GM23338 (cell line): ENCODE data around the gene TBX2. TPM values are rescaled to one million over a fixed set of nuclear protein-coding genes. Genes with fewer than 3 reads are reported as not detected.

Experiments used
- ATAC-seq: fragments of 200-7000 bp; cut with Tn5 transposase; 3 replicates; pipeline ENCODE4 v1.9.1; 2020
- DNase-seq: peaks from one replicate; pipeline ENCODE4 v3.0.0-alpha.2; 2015; ENCODE audit warnings: low spot score
- H2AFZ ChIP-seq: fragments of 200-600 bp; sonication (generic); 2 replicates; pipeline ENCODE4 v1.8.0; 2016; ENCODE audit warnings: antibody characterized with exemption, mild to moderate bottlenecking, moderate library complexity
- H3F3A ChIP-seq: fragments of 200-600 bp; sonication (generic); replicated peaks from 2 replicates; pipeline ENCODE4 v1.8.0; 2017; ENCODE audit warnings: antibody characterized with exemption, mixed run types, low read depth
- H3K27ac ChIP-seq: fragments of 200-600 bp; sonication (generic); 2 replicates; pipeline ENCODE4 v1.6.1; 2016; ENCODE audit warnings: low read depth
- H3K27me3 ChIP-seq: fragments of 200-600 bp; sonication (generic); 2 replicates; pipeline ENCODE4 v1.8.0; 2016; ENCODE audit warnings: mild to moderate bottlenecking, mixed run types, moderate library complexity; ENCODE audit not compliant: insufficient read depth
- H3K36me3 ChIP-seq: fragments of 200-600 bp; sonication (generic); 2 replicates; pipeline ENCODE4 v1.8.0; 2016; ENCODE audit warnings: mild to moderate bottlenecking; ENCODE audit not compliant: insufficient read depth
- H3K4me1 ChIP-seq: fragments of 200-600 bp; sonication (generic); 2 replicates; pipeline ENCODE4 v1.8.0; 2016; ENCODE audit warnings: mild to moderate bottlenecking, moderate library complexity; ENCODE audit not compliant: insufficient read depth
- H3K4me2 ChIP-seq: fragments of 200-600 bp; sonication (generic); 2 replicates; pipeline ENCODE4 v1.7.1; 2017; ENCODE audit warnings: mixed run types
- H3K4me3 ChIP-seq: fragments of 200-600 bp; sonication (generic); 2 replicates; pipeline ENCODE4 v1.6.1; 2016; ENCODE audit warnings: mixed run types
- H3K79me2 ChIP-seq: fragments of 200-600 bp; sonication (generic); replicated peaks from 2 replicates; pipeline ENCODE4 v1.8.0; 2017; ENCODE audit warnings: mild to moderate bottlenecking; ENCODE audit not compliant: insufficient read depth
- H3K9me2 ChIP-seq: fragments of 200-600 bp; sonication (generic); 2 replicates; pipeline ENCODE4 v1.8.0; 2017; ENCODE audit not compliant: insufficient read depth
- H4K20me1 ChIP-seq: fragments of 200-600 bp; sonication (generic); replicated peaks from 2 replicates; pipeline ENCODE4 v1.8.0; 2017; ENCODE audit warnings: mild to moderate bottlenecking; ENCODE audit not compliant: insufficient read depth
- H3K27ac Mint-ChIP-seq: 2 replicates; pipeline ENCODE4 v1.8.0; 2020; ENCODE audit warnings: inconsistent platforms, mild to moderate bottlenecking, moderate library complexity, mixed read lengths
- H3K27me3 Mint-ChIP-seq: 3 replicates; pipeline ENCODE4 v1.8.0; 2022; ENCODE audit warnings: low read depth, mild to moderate bottlenecking, moderate library complexity, mixed read lengths, inconsistent platforms; ENCODE audit not compliant: insufficient read depth, poor library complexity
- H3K36me3 Mint-ChIP-seq: 3 replicates; pipeline ENCODE4 v1.8.0; 2021; ENCODE audit warnings: low read depth, mild to moderate bottlenecking, inconsistent platforms, moderate library complexity, mixed read lengths
- H3K4me1 Mint-ChIP-seq: 3 replicates; pipeline ENCODE4 v1.8.0; 2020; ENCODE audit warnings: mild to moderate bottlenecking, inconsistent platforms, mixed read lengths
- H3K4me3 Mint-ChIP-seq: 3 replicates; pipeline ENCODE4 v1.8.0; 2021; ENCODE audit warnings: moderate library complexity, mild to moderate bottlenecking, inconsistent platforms, mixed read lengths
- H3K9me3 Mint-ChIP-seq: 3 replicates; pipeline ENCODE4 v1.8.0; 2020; ENCODE audit warnings: moderate library complexity, mild to moderate bottlenecking, inconsistent platforms, mixed read lengths
- EZH2 ChIP-seq: fragments of 200-600 bp; sonication (generic); IDR thresholded peaks from one replicate; pipeline ENCODE4 v1.8.0; 2017; ENCODE audit warnings: antibody characterized with exemption, mild to moderate bottlenecking, low read depth; ENCODE audit not compliant: unreplicated experiment
- NANOG ChIP-seq: IDR thresholded peaks from 2 replicates; pipeline ENCODE4 v1.6.1; 2016; ENCODE audit warnings: antibody characterized with exemption, borderline replicate concordance
- ZNF114 ChIP-seq: fragments of 250-450 bp; sonication (Bioruptor Pico); IDR thresholded peaks from 2 replicates; pipeline ENCODE4 v1.5.0; 2020; ENCODE audit warnings: mild to moderate bottlenecking, moderate library complexity
- ZNF331 ChIP-seq: fragments of 250-450 bp; sonication (Bioruptor Pico); IDR thresholded peaks from 2 replicates; pipeline ENCODE4 v1.5.0; 2020; ENCODE audit warnings: low read depth, mild to moderate bottlenecking, moderate library complexity
- ZNF462 ChIP-seq: fragments of 250-450 bp; sonication (Bioruptor Pico); IDR thresholded peaks from 2 replicates; pipeline ENCODE4 v1.5.0; 2020; ENCODE audit warnings: mild to moderate bottlenecking, moderate library complexity
- polyA plus RNA-seq: library from polyadenylated mRNA; unstranded; fragments of >200 nt; fragmentation: Nextera tagmentation; extraction: Ambion mirVana; gene quantifications from 2 replicates; pipeline ENCODE4 v1.2.1, GENCODE V29; 2016
- total RNA-seq: library from RNA; depleted of rRNA; stranded (reverse); fragments of >200 nt; shearing (Covaris generic); gene quantifications from 2 replicates; pipeline ENCODE4 v1.2.3, GENCODE V29; 2014
- TF ChIP-seq, protein P1 (sequence below), 2 experiments: fragments of 200-600 bp in 1 of 2; sonication (generic) in 1 of 2; conservative IDR thresholded peaks; 2 replicates each; pipeline versions ENCODE4 v1.5.1 to v1.6.1; 2016 to 2017; ENCODE audit warnings: antibody characterized with exemption in 2 of 2, low read depth in 2 of 2, mild to moderate bottlenecking in 2 of 2, moderate library complexity in 1 of 2

The TBX2 gene
- total and polyA plus RNA-seq, 2 experiments from 2014 or later, result not detected

- no peak for TF ChIP-seq ZNF462 (CRISPR knock-in tag)
Observed at GRCh38 chr17:61414936-61415251, 15.3 kb downstream of the TBX2 start (continued).

DNA sequence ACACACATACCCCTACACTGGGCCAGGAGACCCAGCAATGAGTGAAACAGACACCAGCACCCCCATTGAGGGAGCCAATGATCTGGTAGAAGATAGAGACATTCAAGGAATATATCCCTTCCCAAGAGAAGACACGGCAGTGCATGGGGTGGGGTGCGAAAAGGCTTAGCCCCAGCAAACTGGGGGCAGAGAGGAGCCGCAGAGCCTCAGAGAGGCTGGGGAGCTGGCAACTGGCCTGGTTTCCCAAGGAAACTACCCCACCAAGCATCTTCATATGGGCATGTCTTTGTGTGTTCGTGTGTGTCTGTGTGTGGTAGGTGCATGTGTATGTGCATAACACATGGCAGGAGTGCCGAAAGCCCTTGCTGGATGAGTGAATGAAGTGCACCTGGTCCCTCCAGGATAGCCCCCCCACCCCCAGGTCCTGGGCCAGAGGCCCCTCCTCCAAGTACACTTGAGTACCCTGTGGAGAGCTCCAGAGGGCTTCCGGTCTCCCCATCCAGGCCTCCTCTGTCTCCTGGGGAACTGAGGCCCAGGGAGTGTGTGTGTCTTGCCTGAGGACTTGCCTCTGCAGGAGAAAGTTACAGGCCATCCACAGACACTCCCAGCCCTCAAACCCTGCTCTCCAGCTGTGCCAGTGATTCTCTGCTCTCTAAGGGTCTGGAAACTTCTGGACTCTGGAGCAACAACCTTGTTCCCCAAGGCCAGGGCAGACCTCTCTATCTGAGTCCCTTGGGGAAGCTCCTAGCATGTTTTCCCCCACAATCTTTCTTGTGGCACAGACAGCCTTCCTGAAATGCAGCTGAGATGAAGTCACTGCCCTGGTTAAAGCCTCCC is 15.9 kb downstream of the TBX2 start:
- Histone ChIP-seq H3K36me3 (no peaks in the 10 kb centered on the region), H3K4me1 (peaks cover 12% of the 10 kb centered on the region; the same call in 1 of the 2 replicates), H3K4me3 (no peak overlapping the region), H3F3A (no peaks in the 10 kb centered on the region), H2AFZ (no peak overlapping the region), H4K20me1 (no peaks in the 10 kb centered on the region), H3K27ac (no peak overlapping the region), H3K4me2 (no peak overlapping the region), H3K79me2 (no peaks in the 10 kb centered on the region), H3K9me2 (no peaks in the 10 kb centered on the region), H3K27me3 (peaks cover 74% of the 10 kb centered on the region)
- no peak overlapping the region for H3K27ac Mint-ChIP-seq
- H3K4me1 Mint-ChIP-seq, result peaks cover 13% of the 10 kb centered on the region
- H3K4me3 Mint-ChIP-seq, result no peak overlapping the region; the same call in 2 of the 3 replicates
- no peak for ATAC-seq
- H3K9me3 Mint-ChIP-seq, result no peaks in the 10 kb centered on the region
- H3K36me3 Mint-ChIP-seq, result no peaks in the 10 kb centered on the region; the same call in 2 of the 3 replicates
- no peak for DNase-seq
- H3K27me3 Mint-ChIP-seq, result peaks cover 59% of the 10 kb centered on the region
- TF ChIP-seq ZNF462 (CRISPR knock-in tag), result no peak
- no peak for TF ChIP-seq ZNF331
- no peak for TF ChIP-seq ZNF114 (CRISPR knock-in tag)
- TF ChIP-seq EZH2, result peak; percentile 49
- TF ChIP-seq NANOG, result no peak
- TF ChIP-seq, protein P1, sequence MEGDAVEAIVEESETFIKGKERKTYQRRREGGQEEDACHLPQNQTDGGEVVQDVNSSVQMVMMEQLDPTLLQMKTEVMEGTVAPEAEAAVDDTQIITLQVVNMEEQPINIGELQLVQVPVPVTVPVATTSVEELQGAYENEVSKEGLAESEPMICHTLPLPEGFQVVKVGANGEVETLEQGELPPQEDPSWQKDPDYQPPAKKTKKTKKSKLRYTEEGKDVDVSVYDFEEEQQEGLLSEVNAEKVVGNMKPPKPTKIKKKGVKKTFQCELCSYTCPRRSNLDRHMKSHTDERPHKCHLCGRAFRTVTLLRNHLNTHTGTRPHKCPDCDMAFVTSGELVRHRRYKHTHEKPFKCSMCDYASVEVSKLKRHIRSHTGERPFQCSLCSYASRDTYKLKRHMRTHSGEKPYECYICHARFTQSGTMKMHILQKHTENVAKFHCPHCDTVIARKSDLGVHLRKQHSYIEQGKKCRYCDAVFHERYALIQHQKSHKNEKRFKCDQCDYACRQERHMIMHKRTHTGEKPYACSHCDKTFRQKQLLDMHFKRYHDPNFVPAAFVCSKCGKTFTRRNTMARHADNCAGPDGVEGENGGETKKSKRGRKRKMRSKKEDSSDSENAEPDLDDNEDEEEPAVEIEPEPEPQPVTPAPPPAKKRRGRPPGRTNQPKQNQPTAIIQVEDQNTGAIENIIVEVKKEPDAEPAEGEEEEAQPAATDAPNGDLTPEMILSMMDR (conservative IDR thresholded peaks at IDR 0.05; ENCODE audit: low read depth in 2 of 2), result no peak
